ENCODE results near the gene AZU1.

AZU1 gene

GRCh38 chr19:862581-863314, 35.1 kb downstream of the AZU1 start:
- Mint-ChIP-seq H3K27ac (ENCODE audit: low read depth) (peak overlapping the region; percentile 84), H3K9me3 (no peaks in the 10 kb centered on the region), H3K4me3 (peak overlapping the region; percentile 74), H3K36me3 (ENCODE audit: insufficient read depth) (peaks cover 10% of the 10 kb centered on the region), H3K27me3 (peaks cover 13% of the 10 kb centered on the region), H3K4me1 (peaks cover 10% of the 10 kb centered on the region)
- peak; percentile 63 for ATAC-seq (replicated peaks; ENCODE audit: extremely low read depth, poor library complexity, severe bottlenecking)
- DNase-seq (ENCODE audit: low spot score in 2 of 2), result peak; percentile 74 to 77

- no peaks in the 10 kb centered on the region for H3K9me3 Mint-ChIP-seq
- DNase-seq (ENCODE audit: low spot score in 2 of 2), result no peak
- H3K27me3 Mint-ChIP-seq, result peaks cover 9% of the 10 kb centered on the region
- peak overlapping the region; percentile 74 for H3K4me3 Mint-ChIP-seq
- H3K36me3 Mint-ChIP-seq (ENCODE audit: insufficient read depth), result peaks cover 10% of the 10 kb centered on the region
- no peak for ATAC-seq (replicated peaks; ENCODE audit: extremely low read depth, poor library complexity, severe bottlenecking)
- peak overlapping the region; percentile 75 for H3K27ac Mint-ChIP-seq (ENCODE audit: low read depth)
- peaks cover 10% of the 10 kb centered on the region for H3K4me1 Mint-ChIP-seq
Observed at GRCh38 chr19:863315-863620, 35.6 kb downstream of the AZU1 start.

DNA sequence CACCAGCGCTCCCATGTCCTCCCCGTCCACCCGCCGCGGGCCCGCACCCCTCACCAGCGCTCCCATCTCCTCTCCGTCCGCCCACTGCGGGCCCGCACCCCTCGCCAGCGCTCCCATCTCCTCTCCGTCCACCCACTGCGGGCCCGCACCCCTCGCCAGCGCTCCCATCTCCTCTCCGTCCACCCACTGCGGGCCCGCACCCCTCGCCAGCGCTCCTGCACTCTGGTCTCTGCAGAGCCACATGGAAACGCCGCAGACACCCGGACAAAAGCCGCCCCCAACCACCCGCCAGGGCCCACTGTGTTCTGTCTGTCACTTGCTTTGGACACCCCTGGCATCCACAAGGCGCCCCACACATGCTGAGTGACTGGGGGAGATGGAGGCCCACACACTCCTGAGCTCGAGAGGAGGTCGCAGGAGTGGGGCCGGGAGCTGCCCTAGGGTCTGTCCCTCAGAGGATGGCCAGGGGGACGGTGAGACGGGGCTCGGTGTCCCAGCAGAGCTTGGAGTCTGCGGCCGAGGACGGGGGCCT, 39.2 kb downstream of the AZU1 start:
- Mint-ChIP-seq H3K36me3 (ENCODE audit: insufficient read depth) (peaks cover 22% of the 10 kb centered on the region), H3K27ac (ENCODE audit: low read depth) (no peak overlapping the region), H3K27me3 (no peaks in the 10 kb centered on the region), H3K9me3 (no peaks in the 10 kb centered on the region), H3K4me1 (peaks cover 10% of the 10 kb centered on the region), H3K4me3 (no peak overlapping the region)
- ATAC-seq (replicated peaks; ENCODE audit: extremely low read depth, poor library complexity, severe bottlenecking) (no peak), DNase-seq (ENCODE audit: low spot score in 2 of 2) (no peak)

DNA sequence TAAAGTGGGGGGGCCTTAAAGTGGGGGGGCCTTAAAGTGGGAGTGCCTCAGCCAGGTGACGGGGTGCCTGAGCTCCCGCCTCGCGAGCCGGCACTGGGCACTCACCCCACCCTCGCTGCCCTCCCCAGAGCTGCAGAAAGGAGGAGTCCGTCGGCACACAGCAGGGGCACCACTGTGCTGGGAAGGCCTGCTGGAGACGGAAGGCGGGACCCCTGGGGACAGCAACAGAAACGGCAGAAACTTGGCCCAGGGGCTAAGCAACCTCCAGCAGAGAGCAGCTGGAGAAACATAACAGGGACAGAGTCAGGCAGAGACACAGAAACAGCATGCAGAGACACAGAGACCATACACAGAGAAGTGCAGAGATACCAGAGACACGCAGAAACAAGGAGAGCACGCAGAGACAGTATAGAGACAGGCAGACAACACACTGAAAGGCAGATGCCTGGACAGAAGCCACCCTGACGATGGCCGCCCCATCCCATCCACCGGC, 39.7 kb downstream of the AZU1 start:
- Mint-ChIP-seq H3K27ac (ENCODE audit: low read depth) (no peak overlapping the region), H3K36me3 (ENCODE audit: insufficient read depth) (peaks cover 27% of the 10 kb centered on the region), H3K4me3 (no peak overlapping the region), H3K4me1 (peaks cover 12% of the 10 kb centered on the region), H3K27me3 (no peaks in the 10 kb centered on the region), H3K9me3 (no peaks in the 10 kb centered on the region)
- ATAC-seq (replicated peaks; ENCODE audit: extremely low read depth, poor library complexity, severe bottlenecking) (no peak), DNase-seq (ENCODE audit: low spot score in 2 of 2) (no peak)

GRCh38 chr19:867855-868457, 40.3 kb downstream of the AZU1 start:
- Mint-ChIP-seq H3K4me1 (peaks cover 11% of the 10 kb centered on the region), H3K36me3 (ENCODE audit: insufficient read depth) (peaks cover 27% of the 10 kb centered on the region), H3K9me3 (no peaks in the 10 kb centered on the region), H3K27me3 (no peaks in the 10 kb centered on the region), H3K27ac (ENCODE audit: low read depth) (no peak overlapping the region), H3K4me3 (no peak overlapping the region)
- no peak for DNase-seq (ENCODE audit: low spot score in 2 of 2)
- no peak for ATAC-seq (replicated peaks; ENCODE audit: extremely low read depth, poor library complexity, severe bottlenecking)

- Mint-ChIP-seq H3K4me3 (no peak overlapping the region), H3K36me3 (ENCODE audit: insufficient read depth) (peaks cover 27% of the 10 kb centered on the region), H3K27me3 (no peaks in the 10 kb centered on the region), H3K9me3 (no peaks in the 10 kb centered on the region), H3K4me1 (peaks cover 7% of the 10 kb centered on the region), H3K27ac (ENCODE audit: low read depth) (no peak overlapping the region)
- no peak for DNase-seq (ENCODE audit: low spot score in 2 of 2)
- ATAC-seq (replicated peaks; ENCODE audit: extremely low read depth, poor library complexity, severe bottlenecking), result no peak
Observed at GRCh38 chr19:868458-869244, 41.0 kb downstream of the AZU1 start.

DNA sequence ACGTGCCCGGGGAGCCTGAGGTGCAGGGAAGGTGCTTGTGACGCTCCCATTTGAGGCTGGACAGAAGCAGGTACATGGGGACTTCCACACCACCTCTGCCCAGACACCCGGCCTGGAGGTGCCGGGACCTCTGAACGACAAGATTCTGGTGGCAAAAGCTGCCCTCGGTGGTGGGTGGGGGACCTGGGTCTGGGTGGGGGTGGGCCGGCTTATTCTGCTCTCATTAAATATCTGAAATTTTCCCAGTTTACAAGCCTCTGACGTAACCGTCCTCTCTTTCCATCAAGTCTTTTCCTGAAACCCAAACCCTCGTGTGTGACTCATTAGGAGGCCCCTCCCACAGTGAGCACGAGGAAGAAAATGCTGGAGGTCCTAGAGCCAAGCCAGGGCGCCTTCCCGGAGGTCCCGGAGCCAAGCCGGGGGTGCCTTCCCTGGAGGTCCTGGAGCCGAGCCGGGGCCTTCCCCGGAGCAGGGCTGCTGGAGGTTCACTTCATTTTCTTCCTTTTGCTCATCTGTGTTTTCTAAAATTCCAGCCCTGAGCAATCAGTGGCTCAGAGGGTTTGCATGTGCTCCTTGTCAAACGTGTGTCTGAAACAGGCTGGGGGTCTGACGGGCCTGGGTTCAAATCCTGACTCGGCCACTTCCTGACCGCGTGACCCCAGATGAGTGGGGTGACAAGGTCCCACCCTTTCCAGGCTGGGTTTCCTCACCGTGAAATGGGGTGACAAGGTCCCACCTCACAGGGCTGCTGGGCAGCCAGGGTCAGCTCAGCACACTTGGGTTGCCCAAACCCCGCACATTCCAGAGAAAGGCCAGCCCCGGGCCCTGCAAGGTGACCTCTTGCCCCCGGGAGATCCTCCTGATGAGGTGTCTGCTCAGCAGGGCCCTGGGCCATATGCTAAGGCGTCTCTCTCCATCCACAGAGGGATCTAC, 41.9 kb downstream of the AZU1 start:
- no peak for DNase-seq (ENCODE audit: low spot score in 2 of 2)
- no peak for ATAC-seq (replicated peaks; ENCODE audit: extremely low read depth, poor library complexity, severe bottlenecking)
- H3K27ac Mint-ChIP-seq (ENCODE audit: low read depth), result no peak overlapping the region

GRCh38 chr19:870314-870713, 42.7 kb downstream of the AZU1 start:
- ATAC-seq (replicated peaks; ENCODE audit: extremely low read depth, poor library complexity, severe bottlenecking) (no peak), DNase-seq (ENCODE audit: low spot score in 2 of 2) (no peak)
- no peaks in the 10 kb centered on the region for H3K9me3 Mint-ChIP-seq
- H3K4me3 Mint-ChIP-seq, result peak overlapping the region; percentile 25
- no peak overlapping the region for H3K27ac Mint-ChIP-seq (ENCODE audit: low read depth)
- no peaks in the 10 kb centered on the region for H3K27me3 Mint-ChIP-seq
- H3K4me1 Mint-ChIP-seq, result peaks cover 7% of the 10 kb centered on the region
- peaks cover 24% of the 10 kb centered on the region for H3K36me3 Mint-ChIP-seq (ENCODE audit: insufficient read depth)

More for the DNA sequence above, 41.9 kb downstream of the AZU1 start:
- Mint-ChIP-seq H3K4me1 (peaks cover 7% of the 10 kb centered on the region), H3K9me3 (no peaks in the 10 kb centered on the region), H3K36me3 (ENCODE audit: insufficient read depth) (peaks cover 24% of the 10 kb centered on the region), H3K27me3 (no peaks in the 10 kb centered on the region), H3K4me3 (no peak overlapping the region)

- no peak for DNase-seq (ENCODE audit: low spot score in 2 of 2)
- Mint-ChIP-seq H3K27me3 (no peaks in the 10 kb centered on the region), H3K27ac (ENCODE audit: low read depth) (no peak overlapping the region), H3K4me3 (no peak overlapping the region), H3K4me1 (peaks cover 7% of the 10 kb centered on the region), H3K9me3 (no peaks in the 10 kb centered on the region), H3K36me3 (ENCODE audit: insufficient read depth) (peaks cover 24% of the 10 kb centered on the region)
- no peak for ATAC-seq (replicated peaks; ENCODE audit: extremely low read depth, poor library complexity, severe bottlenecking)
Observed at GRCh38 chr19:870963-871401, 43.3 kb downstream of the AZU1 start.

- Mint-ChIP-seq H3K9me3 (no peaks in the 10 kb centered on the region), H3K27ac (ENCODE audit: low read depth) (peak overlapping the region; percentile 82), H3K27me3 (no peaks in the 10 kb centered on the region), H3K4me3 (peak overlapping the region; percentile 65), H3K36me3 (ENCODE audit: insufficient read depth) (peaks cover 24% of the 10 kb centered on the region), H3K4me1 (peaks cover 7% of the 10 kb centered on the region)
- no peak for DNase-seq (ENCODE audit: low spot score in 2 of 2)
- ATAC-seq (replicated peaks; ENCODE audit: extremely low read depth, poor library complexity, severe bottlenecking), result no peak
Observed at GRCh38 chr19:871446-872265, 44.0 kb downstream of the AZU1 start.

GRCh38 chr19:872266-872951, 44.8 kb downstream of the AZU1 start:
- peak; percentile 83 for ATAC-seq (replicated peaks; ENCODE audit: extremely low read depth, poor library complexity, severe bottlenecking)
- peak overlapping the region; percentile 82 for H3K27ac Mint-ChIP-seq (ENCODE audit: low read depth)
- H3K9me3 Mint-ChIP-seq, result no peaks in the 10 kb centered on the region
- no peaks in the 10 kb centered on the region for H3K27me3 Mint-ChIP-seq
- H3K4me3 Mint-ChIP-seq, result peak overlapping the region; percentile 65
- peak; percentile 69 to 77 for DNase-seq (ENCODE audit: low spot score in 2 of 2)
- H3K4me1 Mint-ChIP-seq, result peaks cover 7% of the 10 kb centered on the region
- H3K36me3 Mint-ChIP-seq (ENCODE audit: insufficient read depth), result peaks cover 23% of the 10 kb centered on the region

Measured in central memory CD8-positive, alpha-beta T cell (primary cell).